ENCODE measurements around the gene JUND.

GRCh38 chr19:18287836-18288772, 6.7 kb upstream of the JUND start:
- TF ChIP-seq CTCF (IDR thresholded peaks at IDR 0.05) (no peak), NFE2L2 (conservative IDR thresholded peaks at IDR 0.05; ENCODE audit: low read length) (no peak), POLR2A (IDR thresholded peaks at IDR 0.05; ENCODE audit: low read length) (no peak), JUN (IDR thresholded peaks at IDR 0.05) (no peak), RAD21 (conservative IDR thresholded peaks at IDR 0.05 in 1 of 2, IDR thresholded peaks at IDR 0.05 in 1 of 2) (no peak), CHD4 (IDR thresholded peaks at IDR 0.05; ENCODE audit: borderline replicate concordance) (no peak), CEBPB (IDR thresholded peaks at IDR 0.05) (no peak), EP300 (IDR thresholded peaks at IDR 0.05) (no peak), MAX (IDR thresholded peaks at IDR 0.05) (no peak), HDAC2 (IDR thresholded peaks at IDR 0.05) (no peak), SMC3 (IDR thresholded peaks at IDR 0.05) (no peak), ZFP36 (IDR thresholded peaks at IDR 0.05; ENCODE audit: borderline replicate concordance, partially characterized antibody) (no peak)

All from A549 (cell line).